HEK293T (cell line): ENCODE data around the gene TMOD1.

Experiments
- ARNT ChIP-seq: fragments of 450-650 bp; IDR thresholded peaks from 2 replicates; pipeline ENCODE4 v1.6.1; 2017; ENCODE audit warnings: mild to moderate bottlenecking
- BHLHE40 ChIP-seq: fragments of 450-650 bp; IDR thresholded peaks from 2 replicates; pipeline ENCODE4 v1.6.1; 2016; ENCODE audit warnings: mild to moderate bottlenecking, moderate library complexity, borderline replicate concordance
- FOXM1 ChIP-seq: fragments of 450-650 bp; IDR thresholded peaks from 2 replicates; pipeline ENCODE4 v1.6.1; 2017; ENCODE audit warnings: mild to moderate bottlenecking, borderline replicate concordance
- HDGF ChIP-seq: fragments of 450-650 bp; IDR thresholded peaks from 2 replicates; pipeline ENCODE4 v1.6.1; 2017; ENCODE audit warnings: antibody characterized with exemption, borderline replicate concordance
- L3MBTL2 ChIP-seq: fragments of 450-650 bp; conservative IDR thresholded peaks from 2 replicates; pipeline ENCODE4 v1.6.1; 2016; ENCODE audit warnings: mild to moderate bottlenecking
- LEF1 ChIP-seq: fragments of 450-650 bp; IDR thresholded peaks from 2 replicates; pipeline ENCODE4 v1.6.1; 2017; ENCODE audit warnings: mild to moderate bottlenecking, borderline replicate concordance
- SP1 ChIP-seq: fragments of 450-650 bp; IDR thresholded peaks from 2 replicates; pipeline ENCODE4 v1.6.1; 2017
- SUZ12 ChIP-seq: fragments of 450-650 bp; IDR thresholded peaks from 2 replicates; pipeline ENCODE4 v1.6.1; 2016; ENCODE audit warnings: mild to moderate bottlenecking
- ZNF384 ChIP-seq: fragments of 450-650 bp; IDR thresholded peaks from 2 replicates; pipeline ENCODE4 v1.6.1; 2016

- no peak for TF ChIP-seq HDGF
- no peak for TF ChIP-seq BHLHE40
- no peak for TF ChIP-seq ZNF384
- no peak for TF ChIP-seq FOXM1
- no peak for TF ChIP-seq SUZ12
- no peak for TF ChIP-seq ARNT
- TF ChIP-seq SP1 = no peak
- TF ChIP-seq LEF1 = no peak
- no peak for TF ChIP-seq L3MBTL2
These were observed 7.4 kb downstream of the TMOD1 start for GRCh38 chr9:97508852-97509251.
